GM21360 (cell line): Measurements from ENCODE around the gene SENP3.
A peak's percentile ranks its signal among the peaks of the same experiment; 100 is the strongest.

ENCODE experiments used
- ATAC-seq: cut with Tn5 transposase; IDR thresholded peaks from one replicate; pipeline ENCODE4 v1.9.1; 2021; ENCODE audit warnings: mild to moderate bottlenecking, moderate library complexity; ENCODE audit not compliant: unreplicated experiment

Gene SENP3

DNA sequence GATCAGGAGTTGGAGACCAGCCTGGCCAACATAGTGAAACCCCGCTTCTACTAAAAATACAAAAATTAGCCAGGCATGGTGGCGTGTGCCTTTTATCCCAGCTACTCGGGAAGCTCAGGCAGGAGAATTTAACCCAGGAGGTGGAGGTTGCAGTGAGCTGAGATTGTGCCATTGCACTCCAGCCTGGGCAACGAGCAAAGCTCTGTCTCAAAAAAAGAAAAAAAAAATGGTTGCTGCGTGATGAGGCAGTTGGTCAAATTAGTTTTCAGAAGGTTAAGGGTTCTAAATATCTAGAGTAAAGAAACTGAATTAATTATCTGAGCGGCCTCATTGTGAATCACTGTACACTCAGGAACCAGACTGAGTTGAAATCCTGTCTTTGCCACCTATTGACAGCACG is 14.2 kb downstream of the SENP3 start:
- ATAC-seq: no peak

DNA sequence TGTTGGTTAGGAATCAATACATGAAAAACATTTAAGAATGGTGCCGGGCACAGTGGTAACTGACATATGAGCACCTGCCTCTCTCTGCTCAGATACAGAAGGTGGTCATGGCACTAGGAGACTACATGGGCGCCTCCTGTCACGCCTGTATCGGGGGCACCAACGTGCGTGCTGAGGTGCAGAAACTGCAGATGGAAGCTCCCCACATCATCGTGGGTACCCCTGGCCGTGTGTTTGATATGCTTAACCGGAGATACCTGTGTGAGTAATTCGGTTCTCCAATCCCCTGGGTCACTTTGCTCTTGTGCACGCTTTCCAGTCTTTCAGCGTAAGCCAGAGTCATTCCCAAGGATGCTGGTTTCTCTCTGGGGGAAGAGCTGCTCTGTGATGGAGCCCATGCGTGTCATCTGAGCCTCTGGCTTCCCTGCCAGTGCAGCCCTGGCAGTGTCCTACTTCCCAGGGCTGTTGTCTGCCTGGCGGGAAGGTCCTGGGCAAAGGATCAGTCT is 14.8 kb downstream of the SENP3 start:
- ATAC-seq: no peak

DNA sequence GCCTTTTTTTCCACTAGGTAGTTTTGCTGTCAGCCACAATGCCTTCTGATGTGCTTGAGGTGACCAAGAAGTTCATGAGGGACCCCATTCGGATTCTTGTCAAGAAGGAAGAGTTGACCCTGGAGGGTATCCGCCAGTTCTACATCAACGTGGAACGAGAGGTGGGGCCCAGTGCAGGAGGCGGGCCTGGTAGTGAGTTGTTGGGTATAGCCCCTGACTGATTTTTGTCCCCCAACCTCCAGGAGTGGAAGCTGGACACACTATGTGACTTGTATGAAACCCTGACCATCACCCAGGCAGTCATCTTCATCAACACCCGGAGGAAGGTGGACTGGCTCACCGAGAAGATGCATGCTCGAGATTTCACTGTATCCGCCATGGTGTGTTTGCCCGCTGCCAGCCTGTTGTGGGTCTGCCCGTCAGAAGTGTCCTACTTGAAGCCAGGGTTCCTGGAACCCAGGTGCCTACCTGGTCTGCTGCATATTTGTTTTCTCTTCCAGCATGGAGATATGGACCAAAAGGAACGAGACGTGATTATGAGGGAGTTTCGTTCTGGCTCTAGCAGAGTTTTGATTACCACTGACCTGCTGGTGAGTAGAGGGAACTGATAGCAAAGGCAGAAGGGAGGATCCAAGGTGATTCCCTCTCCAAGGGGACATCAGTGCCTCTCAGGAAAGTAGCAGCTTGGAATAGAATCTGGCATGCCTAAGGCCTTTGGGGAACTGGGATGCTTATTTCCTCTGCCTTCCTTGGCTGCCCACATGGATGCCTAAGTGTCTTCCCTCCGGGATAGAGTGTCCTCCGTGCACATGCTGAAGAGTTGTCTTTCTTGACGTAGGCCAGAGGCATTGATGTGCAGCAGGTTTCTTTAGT is 15.8 kb downstream of the SENP3 start:
- ATAC-seq: no peak

GRCh38 chr17:7579001-7579833 is 17.5 kb downstream of the SENP3 start, which contains the start of gene CD68:
TSS of gene CD68 (plus strand) at chr17:7579638. CDS start at chr17:7579678, 40 bp downstream.
- no peak for ATAC-seq

- no peak for ATAC-seq
Measured at GRCh38 chr17:7579834-7580603, 18.3 kb downstream of the SENP3 start.

- no peak for ATAC-seq
Measured at GRCh38 chr17:7580604-7581575, 19.2 kb downstream of the SENP3 start.

GRCh38 chr17:7582396-7583252 is 20.9 kb downstream of the SENP3 start:
- no peak for ATAC-seq

- ATAC-seq: peak; percentile 56
Measured at GRCh38 chr17:7583253-7584109, 21.8 kb downstream of the SENP3 start, which contains the start of gene MPDU1. TSS of gene MPDU1 (plus strand) at chr17:7583852. CDS start at chr17:7583863, 11 bp downstream.

- no peak for ATAC-seq
Measured at GRCh38 chr17:7586673-7587419, 25.1 kb downstream of the SENP3 start.

DNA sequence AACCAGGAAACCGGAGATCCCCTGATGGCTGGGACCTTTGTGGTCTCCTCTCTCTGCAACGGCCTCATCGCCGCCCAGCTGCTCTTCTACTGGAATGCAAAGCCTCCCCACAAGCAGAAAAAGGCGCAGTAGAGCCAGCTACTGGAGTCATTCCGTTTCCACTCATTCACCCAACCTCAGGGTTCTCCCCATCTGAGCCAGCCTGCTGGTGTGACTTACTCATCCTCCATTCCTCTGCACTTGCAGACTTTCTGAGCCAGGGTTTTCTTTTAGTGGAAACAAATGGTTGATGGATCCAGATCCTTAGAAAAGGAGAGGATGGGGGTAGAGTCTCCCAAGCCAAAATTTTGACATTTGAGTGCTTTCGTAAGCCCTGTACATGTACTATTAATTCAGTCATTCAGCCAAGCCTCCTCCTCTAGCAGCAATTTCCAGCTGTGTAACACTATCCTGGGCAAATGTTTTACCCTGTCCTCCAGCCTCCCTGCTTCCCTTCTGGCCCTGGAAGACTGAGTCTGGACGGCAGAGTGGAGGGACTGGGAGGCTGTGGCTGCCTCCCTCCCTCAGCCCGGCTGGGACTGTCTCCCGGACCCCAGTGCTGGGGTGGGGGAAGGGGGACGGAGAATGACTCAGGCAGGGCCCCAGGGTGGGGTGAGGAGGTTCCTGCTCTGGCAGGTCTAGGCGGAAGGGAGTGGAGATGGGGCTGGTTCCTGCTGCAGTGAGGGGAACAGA is 25.9 kb downstream of the SENP3 start:
- ATAC-seq: no peak

DNA sequence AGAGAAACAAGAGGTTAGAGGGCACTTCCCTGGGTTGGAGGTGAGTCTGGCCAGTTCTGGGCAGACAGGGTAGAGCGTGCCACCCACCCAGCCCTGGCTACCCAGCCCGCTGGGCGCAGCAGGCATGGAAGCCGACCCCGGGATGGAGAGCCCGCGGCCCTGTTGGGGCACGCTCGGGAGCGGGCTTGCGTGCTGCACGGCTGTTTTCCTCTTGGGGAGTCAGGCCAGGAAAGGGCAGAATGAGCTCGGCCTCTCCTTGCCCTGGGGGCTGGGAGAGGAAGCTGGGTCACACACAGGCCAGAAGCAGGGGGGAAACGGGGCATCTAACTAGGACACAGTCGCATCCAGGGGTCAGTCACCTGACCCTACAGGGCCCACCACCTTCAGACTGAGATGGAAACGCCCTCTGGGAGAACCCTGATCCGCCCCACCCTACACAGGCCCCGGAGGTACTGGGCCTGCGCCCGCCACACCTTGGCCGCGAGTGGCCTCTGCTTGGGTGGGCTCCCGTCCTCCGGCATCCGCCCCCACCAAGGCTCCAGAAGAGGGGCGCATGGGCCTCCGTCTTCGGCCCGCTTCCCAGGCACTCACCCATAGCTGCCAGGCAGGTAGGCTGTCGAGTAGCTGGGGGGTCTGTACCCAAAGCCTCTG is 27.0 kb downstream of the SENP3 start:
- ATAC-seq: no peak

- ATAC-seq: no peak
Measured at GRCh38 chr17:7589204-7589868, 27.6 kb downstream of the SENP3 start.

GRCh38 chr17:7589891-7590691 is 28.4 kb downstream of the SENP3 start, which contains the start of gene SOX15:
TSS of gene SOX15 (minus strand) at chr17:7590094. CDS start at chr17:7589676, 418 bp downstream.
- no peak for ATAC-seq

DNA sequence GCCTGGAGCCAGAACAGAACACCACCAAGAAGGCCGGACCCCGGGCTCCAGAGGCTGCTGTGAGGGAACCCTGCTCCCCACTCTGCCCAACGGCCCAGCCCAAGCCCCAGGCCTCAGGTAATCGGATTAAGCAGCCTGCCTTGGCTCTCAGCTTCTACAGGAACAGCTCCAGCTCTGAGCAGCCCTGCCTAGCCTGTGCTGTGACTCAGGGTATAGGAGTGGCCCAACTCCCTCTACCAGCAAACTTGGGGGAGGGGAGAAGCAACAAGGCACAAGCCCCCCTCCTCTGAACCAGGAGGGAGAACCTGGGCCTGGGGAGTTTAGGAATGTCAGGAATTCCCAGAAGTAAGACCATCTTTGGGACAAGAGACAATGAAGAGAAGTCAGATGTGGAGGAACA is 29.0 kb downstream of the SENP3 start:
- ATAC-seq: no peak
